ENCODE results near the gene PROSER2.

DNA sequence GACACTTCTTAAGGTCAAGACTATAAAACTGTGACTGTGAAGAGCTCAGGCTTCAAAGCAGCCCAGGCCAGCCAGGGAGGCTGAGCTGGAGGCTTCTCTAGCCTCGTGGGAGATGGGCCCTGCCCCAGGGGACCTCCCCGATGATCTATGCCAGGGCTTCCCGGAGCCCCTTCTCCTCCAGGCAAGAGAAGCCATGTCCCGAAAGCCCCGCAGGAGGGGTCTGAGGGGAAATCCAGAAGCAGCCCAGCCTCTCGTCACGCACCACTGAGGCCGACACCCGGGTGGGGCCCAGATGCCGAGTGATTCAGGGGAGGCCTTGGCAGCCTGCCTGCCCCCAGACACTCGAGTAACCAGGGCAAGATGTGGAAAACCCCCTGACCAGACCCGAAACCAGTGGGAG lies 63.7 kb downstream of the PROSER2 start:
- TF ChIP-seq EGR1 (IDR thresholded peaks at IDR 0.05), result no peak
- TF ChIP-seq, protein P1, sequence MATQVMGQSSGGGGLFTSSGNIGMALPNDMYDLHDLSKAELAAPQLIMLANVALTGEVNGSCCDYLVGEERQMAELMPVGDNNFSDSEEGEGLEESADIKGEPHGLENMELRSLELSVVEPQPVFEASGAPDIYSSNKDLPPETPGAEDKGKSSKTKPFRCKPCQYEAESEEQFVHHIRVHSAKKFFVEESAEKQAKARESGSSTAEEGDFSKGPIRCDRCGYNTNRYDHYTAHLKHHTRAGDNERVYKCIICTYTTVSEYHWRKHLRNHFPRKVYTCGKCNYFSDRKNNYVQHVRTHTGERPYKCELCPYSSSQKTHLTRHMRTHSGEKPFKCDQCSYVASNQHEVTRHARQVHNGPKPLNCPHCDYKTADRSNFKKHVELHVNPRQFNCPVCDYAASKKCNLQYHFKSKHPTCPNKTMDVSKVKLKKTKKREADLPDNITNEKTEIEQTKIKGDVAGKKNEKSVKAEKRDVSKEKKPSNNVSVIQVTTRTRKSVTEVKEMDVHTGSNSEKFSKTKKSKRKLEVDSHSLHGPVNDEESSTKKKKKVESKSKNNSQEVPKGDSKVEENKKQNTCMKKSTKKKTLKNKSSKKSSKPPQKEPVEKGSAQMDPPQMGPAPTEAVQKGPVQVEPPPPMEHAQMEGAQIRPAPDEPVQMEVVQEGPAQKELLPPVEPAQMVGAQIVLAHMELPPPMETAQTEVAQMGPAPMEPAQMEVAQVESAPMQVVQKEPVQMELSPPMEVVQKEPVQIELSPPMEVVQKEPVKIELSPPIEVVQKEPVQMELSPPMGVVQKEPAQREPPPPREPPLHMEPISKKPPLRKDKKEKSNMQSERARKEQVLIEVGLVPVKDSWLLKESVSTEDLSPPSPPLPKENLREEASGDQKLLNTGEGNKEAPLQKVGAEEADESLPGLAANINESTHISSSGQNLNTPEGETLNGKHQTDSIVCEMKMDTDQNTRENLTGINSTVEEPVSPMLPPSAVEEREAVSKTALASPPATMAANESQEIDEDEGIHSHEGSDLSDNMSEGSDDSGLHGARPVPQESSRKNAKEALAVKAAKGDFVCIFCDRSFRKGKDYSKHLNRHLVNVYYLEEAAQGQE (IDR thresholded peaks at IDR 0.05; ENCODE audit: low read depth), result no peak
- peak; percentile 60; the same call in 1 of the 2 replicates for TF ChIP-seq EP300 (IDR thresholded peaks at IDR 0.05; ENCODE audit: borderline replicate concordance)
- TF ChIP-seq CREB1 (IDR thresholded peaks at IDR 0.05; ENCODE audit: low read depth), result no peak
- TF ChIP-seq RAD21 (IDR thresholded peaks at IDR 0.05; ENCODE audit: low read depth), result peak; percentile 12; the same call in 1 of the 2 replicates
- no peak for TF ChIP-seq YY1 (IDR thresholded peaks at IDR 0.05; ENCODE audit: low read depth)
- peak; percentile 85 for TF ChIP-seq NFIC (IDR thresholded peaks at IDR 0.05)
- TF ChIP-seq FOXM1 (IDR thresholded peaks at IDR 0.05; ENCODE audit: borderline replicate concordance, low read depth), result 0 out of 2 replicates have a peak, but pooled peaks have one; percentile 26
- TF ChIP-seq, protein P2, sequence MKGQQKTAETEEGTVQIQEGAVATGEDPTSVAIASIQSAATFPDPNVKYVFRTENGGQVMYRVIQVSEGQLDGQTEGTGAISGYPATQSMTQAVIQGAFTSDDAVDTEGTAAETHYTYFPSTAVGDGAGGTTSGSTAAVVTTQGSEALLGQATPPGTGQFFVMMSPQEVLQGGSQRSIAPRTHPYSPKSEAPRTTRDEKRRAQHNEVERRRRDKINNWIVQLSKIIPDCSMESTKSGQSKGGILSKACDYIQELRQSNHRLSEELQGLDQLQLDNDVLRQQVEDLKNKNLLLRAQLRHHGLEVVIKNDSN (IDR thresholded peaks at IDR 0.05), result no peak
- no peak for TF ChIP-seq TAF1 (IDR thresholded peaks at IDR 0.05; ENCODE audit: low read depth)
- TF ChIP-seq TCF12 (IDR thresholded peaks at IDR 0.05; ENCODE audit: low read depth), result peak; percentile 73; the same call in 1 of the 2 replicates
- TF ChIP-seq, protein P3, sequence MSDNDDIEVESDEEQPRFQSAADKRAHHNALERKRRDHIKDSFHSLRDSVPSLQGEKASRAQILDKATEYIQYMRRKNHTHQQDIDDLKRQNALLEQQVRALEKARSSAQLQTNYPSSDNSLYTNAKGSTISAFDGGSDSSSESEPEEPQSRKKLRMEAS (IDR thresholded peaks at IDR 0.05), result peak; percentile 34; the same call in 1 of the 2 replicates
- TF ChIP-seq ZBTB7A (IDR thresholded peaks at IDR 0.05; ENCODE audit: low read depth), result peak; percentile 74
- no peak for TF ChIP-seq CEBPB (IDR thresholded peaks at IDR 0.05)
